HG03103 (cell line): ENCODE measurements around the gene TTN.
A peak's percentile ranks its signal among the peaks of the same experiment; 100 is the strongest.
"Not testable (repeated sequence)": the region's sequence is repeated elsewhere in the genome, so short reads cannot be mapped to it uniquely, and the experiment has no call there.

ENCODE experiments used
- ATAC-seq: cut with Tn5 transposase; IDR thresholded peaks from one replicate; pipeline ENCODE4 v1.9.1; 2021; ENCODE audit warnings: low read depth; ENCODE audit not compliant: unreplicated experiment

TTN gene

GRCh38 chr2:178550352-178550751 is 256.9 kb downstream of the TTN start:
- peak; percentile 84 for ATAC-seq

GRCh38 chr2:178542569-178542968 is 264.7 kb downstream of the TTN start:
- no peak for ATAC-seq

GRCh38 chr2:178542161-178542560 is 265.1 kb downstream of the TTN start:
- no peak for ATAC-seq

- no peak for ATAC-seq
Observed at GRCh38 chr2:178536037-178536436, 271.2 kb downstream of the TTN start.

GRCh38 chr2:178531168-178531567 is 276.1 kb downstream of the TTN start:
- ATAC-seq = no peak

- peak; percentile 93 for ATAC-seq
Observed at GRCh38 chr2:178530625-178531142, 276.5 kb downstream of the TTN start.

GRCh38 chr2:178530131-178530530 is 277.1 kb downstream of the TTN start:
- ATAC-seq = peak; percentile 0

GRCh38 chr2:178529194-178529593 is 278.0 kb downstream of the TTN start:
- ATAC-seq = no peak

- no peak for ATAC-seq
Observed at GRCh38 chr2:178528647-178529046, 278.6 kb downstream of the TTN start.

GRCh38 chr2:178527592-178527991 is 279.6 kb downstream of the TTN start:
- ATAC-seq = no peak

GRCh38 chr2:178526256-178526655 is 281.0 kb downstream of the TTN start:
- ATAC-seq = no peak

- not testable (repeated sequence) for ATAC-seq
Observed at GRCh38 chr2:178525460-178525859, 281.8 kb downstream of the TTN start.

GRCh38 chr2:178525010-178525409 is 282.2 kb downstream of the TTN start:
- ATAC-seq = not testable (repeated sequence)

GRCh38 chr2:178523596-178524134 is 283.6 kb downstream of the TTN start:
- no peak for ATAC-seq

GRCh38 chr2:178522950-178523595 is 284.1 kb downstream of the TTN start:
- ATAC-seq = peak; percentile 89

GRCh38 chr2:178521304-178522150 is 285.7 kb downstream of the TTN start:
- no peak for ATAC-seq

- ATAC-seq = no peak
Observed at GRCh38 chr2:178517496-178517895, 289.7 kb downstream of the TTN start.

GRCh38 chr2:178514664-178515063 is 292.6 kb downstream of the TTN start:
- ATAC-seq = no peak

- ATAC-seq = no peak
Observed at GRCh38 chr2:178513876-178514275, 293.3 kb downstream of the TTN start.

GRCh38 chr2:178512484-178512883 is 294.7 kb downstream of the TTN start:
- ATAC-seq = no peak

GRCh38 chr2:178510384-178510783 is 296.8 kb downstream of the TTN start:
- ATAC-seq = no peak
